Skeletal muscle satellite cell (primary cell): ENCODE results near the gene SCUBE1.

ENCODE experiments used
- H3K27me3 ChIP-seq: 2 replicates; pipeline ENCODE4 v1.7.0; 2013; ENCODE audit warnings: low read length; ENCODE audit not compliant: control insufficient read depth, insufficient read depth
- H3K36me3 ChIP-seq: 2 replicates; pipeline ENCODE4 v1.7.0; 2013; ENCODE audit warnings: mild to moderate bottlenecking, control low read depth, low read length; ENCODE audit not compliant: insufficient read depth
- H3K4me1 ChIP-seq: 2 replicates; pipeline ENCODE4 v1.7.0; 2013; ENCODE audit warnings: low read length; ENCODE audit not compliant: control insufficient read depth, insufficient read depth
- H3K4me2 ChIP-seq: 2 replicates; pipeline ENCODE4 v1.7.0; 2013; ENCODE audit warnings: mild to moderate bottlenecking, low read length
- H3K4me3 ChIP-seq: 2 replicates; pipeline ENCODE4 v1.7.0; 2013; ENCODE audit warnings: low read length
- H3K9ac ChIP-seq: 2 replicates; pipeline ENCODE4 v1.7.0; 2013; ENCODE audit warnings: mild to moderate bottlenecking, low read depth, low read length, moderate library complexity
- H3K9me3 ChIP-seq: replicated peaks from 2 replicates; pipeline ENCODE4 v1.7.0; 2013; ENCODE audit warnings: mild to moderate bottlenecking, control low read depth, low read length

Gene SCUBE1

GRCh38 chr22:43297270-43298061 is 45.7 kb downstream of the SCUBE1 start:
- no peak overlapping the region for H3K4me2 ChIP-seq
- H3K36me3 ChIP-seq = no peaks in the 10 kb centered on the region
- no peak overlapping the region for H3K9ac ChIP-seq
- no peak overlapping the region for H3K4me3 ChIP-seq
- H3K4me1 ChIP-seq = peaks cover 13% of the 10 kb centered on the region
- H3K27me3 ChIP-seq = peaks cover 62% of the 10 kb centered on the region
- no peaks in the 10 kb centered on the region for H3K9me3 ChIP-seq

DNA sequence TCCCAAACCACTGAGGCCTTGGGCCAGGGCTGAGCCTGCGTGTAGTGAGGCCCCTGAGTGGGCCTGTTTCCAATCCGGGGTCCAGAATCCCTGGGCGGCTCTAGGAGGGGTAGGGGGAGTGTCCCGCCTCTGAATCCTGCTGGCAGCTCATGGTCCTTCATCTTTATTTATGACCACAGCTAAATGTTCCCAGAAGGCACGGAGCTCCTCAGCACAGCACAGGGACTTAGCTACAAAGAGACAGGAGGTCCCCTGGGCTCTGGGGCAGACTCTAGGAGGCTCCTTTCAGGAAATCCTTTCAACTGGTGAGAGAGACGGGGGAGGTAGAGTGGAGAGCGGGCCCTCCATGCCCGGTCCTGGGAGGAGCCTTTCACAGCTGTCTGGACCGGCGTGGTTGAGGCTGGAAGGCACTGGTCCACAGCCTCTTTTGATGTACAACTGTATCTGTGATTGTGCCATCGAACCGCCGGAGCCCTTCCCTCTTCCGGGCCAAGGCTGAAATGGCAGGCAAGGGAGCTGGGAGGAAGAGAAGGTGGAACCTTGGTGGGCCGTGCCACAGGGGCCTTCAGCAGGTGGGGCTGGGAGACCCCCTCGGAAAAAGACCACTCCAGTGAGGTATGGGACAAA is 46.8 kb downstream of the SCUBE1 start:
- Histone ChIP-seq H3K9ac (no peak overlapping the region), H3K4me1 (peaks cover 5% of the 10 kb centered on the region), H3K9me3 (no peaks in the 10 kb centered on the region), H3K4me2 (no peak overlapping the region), H3K4me3 (no peak overlapping the region), H3K36me3 (no peaks in the 10 kb centered on the region), H3K27me3 (peaks cover 63% of the 10 kb centered on the region)

DNA sequence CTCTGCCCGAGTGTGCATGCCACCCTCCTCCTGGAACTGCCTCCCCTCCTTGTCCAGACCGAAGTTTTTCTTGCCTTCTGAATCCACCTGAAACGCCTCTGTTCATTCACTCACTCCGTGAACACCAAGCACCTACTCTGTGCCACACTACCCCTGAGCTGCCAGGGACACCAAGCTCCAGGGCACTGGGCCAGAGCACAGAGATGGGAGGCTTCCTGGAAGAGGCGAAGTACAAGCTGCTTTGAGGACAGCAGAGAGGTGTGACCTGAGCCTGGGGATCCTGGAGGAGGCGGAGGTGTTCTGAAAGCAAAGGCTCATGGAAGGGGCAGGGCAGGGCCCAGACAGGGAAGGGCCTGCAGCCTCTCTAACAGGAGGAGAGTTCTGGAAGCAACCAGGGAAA is 47.5 kb downstream of the SCUBE1 start:
- Histone ChIP-seq H3K27me3 (peaks cover 63% of the 10 kb centered on the region), H3K9me3 (no peaks in the 10 kb centered on the region), H3K4me2 (no peak overlapping the region), H3K36me3 (no peaks in the 10 kb centered on the region), H3K4me3 (no peak overlapping the region), H3K9ac (no peak overlapping the region), H3K4me1 (no peaks in the 10 kb centered on the region)

- Histone ChIP-seq H3K4me3 (no peak overlapping the region), H3K4me2 (no peak overlapping the region), H3K36me3 (no peaks in the 10 kb centered on the region), H3K9ac (no peak overlapping the region), H3K27me3 (peaks cover 63% of the 10 kb centered on the region), H3K4me1 (no peaks in the 10 kb centered on the region), H3K9me3 (no peaks in the 10 kb centered on the region)
These were observed 48.0 kb downstream of the SCUBE1 start for GRCh38 chr22:43295173-43295572.

GRCh38 chr22:43293655-43294392 is 49.3 kb downstream of the SCUBE1 start:
- H3K36me3 ChIP-seq = no peaks in the 10 kb centered on the region
- no peak overlapping the region for H3K4me2 ChIP-seq
- peaks cover 74% of the 10 kb centered on the region for H3K27me3 ChIP-seq
- H3K4me3 ChIP-seq = no peak overlapping the region
- no peaks in the 10 kb centered on the region for H3K4me1 ChIP-seq
- H3K9ac ChIP-seq = no peak overlapping the region
- H3K9me3 ChIP-seq = no peaks in the 10 kb centered on the region

GRCh38 chr22:43293259-43293654 is 49.9 kb downstream of the SCUBE1 start:
- no peak overlapping the region for H3K4me2 ChIP-seq
- H3K4me1 ChIP-seq = no peaks in the 10 kb centered on the region
- no peaks in the 10 kb centered on the region for H3K36me3 ChIP-seq
- no peak overlapping the region for H3K9ac ChIP-seq
- H3K9me3 ChIP-seq = no peaks in the 10 kb centered on the region
- H3K27me3 ChIP-seq = peaks cover 79% of the 10 kb centered on the region
- H3K4me3 ChIP-seq = no peak overlapping the region

DNA sequence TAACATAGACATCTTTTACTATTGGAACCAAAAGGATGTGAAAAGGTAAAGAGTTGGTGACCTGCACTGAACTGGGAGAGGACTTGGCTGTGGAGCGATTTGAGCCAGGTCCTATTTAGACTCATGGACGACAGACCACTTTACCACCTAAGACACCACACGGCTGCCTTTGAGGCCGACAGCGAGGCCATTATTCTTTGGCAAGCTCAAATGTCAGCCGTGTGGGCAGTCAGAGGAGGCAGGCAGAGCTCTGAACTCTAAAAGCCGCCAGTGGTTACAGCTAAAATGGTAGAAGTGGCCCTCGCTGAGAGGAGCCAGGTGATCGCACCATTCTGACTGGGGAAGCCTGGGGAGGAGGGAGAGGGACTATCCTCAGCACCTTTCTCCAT is 50.5 kb downstream of the SCUBE1 start:
- Histone ChIP-seq H3K9me3 (no peaks in the 10 kb centered on the region), H3K9ac (no peak overlapping the region), H3K36me3 (no peaks in the 10 kb centered on the region), H3K4me2 (no peak overlapping the region), H3K4me3 (no peak overlapping the region), H3K4me1 (no peaks in the 10 kb centered on the region), H3K27me3 (peaks cover 79% of the 10 kb centered on the region)

DNA sequence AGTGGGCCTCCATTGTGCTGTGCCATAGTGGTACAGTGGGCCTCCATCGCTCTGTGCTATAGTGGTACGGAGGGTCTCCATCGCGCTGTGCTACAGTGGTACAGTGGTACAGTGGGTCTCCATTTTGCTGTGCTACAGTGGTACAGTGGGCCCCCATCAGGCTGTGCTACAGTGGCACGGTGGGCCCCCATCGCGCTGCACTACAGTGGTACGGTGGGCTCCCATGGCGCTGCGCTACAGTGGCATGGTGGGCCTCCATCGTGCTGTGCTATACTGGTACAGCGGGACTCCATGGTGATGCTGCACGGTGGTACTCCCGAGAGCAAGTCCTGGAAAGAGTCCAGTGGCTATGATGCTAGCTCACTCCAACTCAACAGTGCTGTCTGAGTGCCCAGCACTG is 51.8 kb downstream of the SCUBE1 start:
- no peak overlapping the region for H3K4me3 ChIP-seq
- H3K4me2 ChIP-seq = no peak overlapping the region
- H3K4me1 ChIP-seq = no peaks in the 10 kb centered on the region
- no peaks in the 10 kb centered on the region for H3K9me3 ChIP-seq
- peaks cover 81% of the 10 kb centered on the region for H3K27me3 ChIP-seq
- H3K9ac ChIP-seq = no peak overlapping the region
- H3K36me3 ChIP-seq = no peaks in the 10 kb centered on the region

DNA sequence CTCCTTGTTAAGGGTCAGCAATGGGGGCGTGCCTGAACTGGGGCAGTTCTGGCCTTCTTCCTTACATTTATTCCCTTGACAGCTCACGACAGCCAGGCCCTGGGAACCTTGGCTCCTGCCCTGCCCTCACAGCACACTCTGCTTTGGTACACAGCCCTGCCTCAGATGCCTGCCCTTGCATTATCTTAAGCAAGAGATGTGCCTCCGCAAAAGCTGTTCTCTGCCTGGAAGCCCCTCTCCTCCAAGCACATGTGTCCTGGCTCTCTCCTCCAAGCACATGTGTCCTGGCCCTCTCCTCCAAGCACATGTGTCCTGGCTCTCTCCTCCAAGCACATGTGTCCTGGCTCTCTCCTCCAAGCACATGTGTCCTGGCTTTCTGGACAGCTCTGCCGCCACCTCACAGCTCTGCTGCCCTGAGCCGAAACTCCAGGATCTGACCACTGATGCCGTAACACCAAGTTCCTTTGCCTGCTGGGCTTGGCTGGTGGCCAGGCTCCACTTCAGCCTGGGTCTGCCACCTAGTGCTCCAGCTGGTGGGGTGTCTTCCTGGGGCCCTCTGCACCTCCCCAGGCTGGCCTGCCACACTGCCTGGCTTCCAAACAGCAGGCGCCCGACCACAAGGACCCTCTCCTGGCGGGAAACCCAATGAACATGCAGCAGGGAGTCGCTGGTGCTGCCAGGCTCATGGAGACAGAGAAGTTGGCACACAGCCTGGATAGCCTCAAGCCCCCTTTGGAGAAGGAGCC is 53.0 kb downstream of the SCUBE1 start:
- H3K27me3 ChIP-seq = peaks cover 74% of the 10 kb centered on the region
- H3K36me3 ChIP-seq = no peaks in the 10 kb centered on the region
- H3K4me2 ChIP-seq = peak overlapping the region; percentile 57
- H3K9ac ChIP-seq = no peak overlapping the region
- H3K4me3 ChIP-seq = no peak overlapping the region
- H3K4me1 ChIP-seq = no peaks in the 10 kb centered on the region
- H3K9me3 ChIP-seq = no peaks in the 10 kb centered on the region

DNA sequence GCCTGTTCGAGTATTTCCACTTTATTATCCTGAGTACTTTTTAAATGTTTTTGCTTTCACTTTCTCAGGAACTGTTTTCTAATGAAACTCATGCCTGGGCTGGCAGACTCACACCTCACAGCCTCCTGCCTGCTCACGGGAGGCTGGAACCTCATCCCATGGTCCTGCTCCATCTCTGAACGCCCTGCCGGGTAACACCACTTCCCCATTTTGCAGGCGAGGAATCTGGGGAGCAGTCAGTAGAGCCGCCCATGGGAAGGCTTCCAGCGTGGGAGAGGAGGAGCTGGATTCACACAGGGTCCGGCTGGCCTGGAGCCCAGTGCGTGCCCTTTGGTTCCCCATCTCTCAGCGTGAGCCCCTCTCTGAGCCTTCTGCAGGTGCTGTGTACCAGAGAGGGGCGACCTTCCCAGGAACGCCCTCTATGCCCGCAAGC is 53.6 kb downstream of the SCUBE1 start:
- Histone ChIP-seq H3K36me3 (no peaks in the 10 kb centered on the region), H3K9ac (no peak overlapping the region), H3K27me3 (peaks cover 72% of the 10 kb centered on the region), H3K4me3 (peak overlapping the region; percentile 41), H3K4me1 (no peaks in the 10 kb centered on the region), H3K4me2 (peak overlapping the region; percentile 57), H3K9me3 (no peaks in the 10 kb centered on the region)

DNA sequence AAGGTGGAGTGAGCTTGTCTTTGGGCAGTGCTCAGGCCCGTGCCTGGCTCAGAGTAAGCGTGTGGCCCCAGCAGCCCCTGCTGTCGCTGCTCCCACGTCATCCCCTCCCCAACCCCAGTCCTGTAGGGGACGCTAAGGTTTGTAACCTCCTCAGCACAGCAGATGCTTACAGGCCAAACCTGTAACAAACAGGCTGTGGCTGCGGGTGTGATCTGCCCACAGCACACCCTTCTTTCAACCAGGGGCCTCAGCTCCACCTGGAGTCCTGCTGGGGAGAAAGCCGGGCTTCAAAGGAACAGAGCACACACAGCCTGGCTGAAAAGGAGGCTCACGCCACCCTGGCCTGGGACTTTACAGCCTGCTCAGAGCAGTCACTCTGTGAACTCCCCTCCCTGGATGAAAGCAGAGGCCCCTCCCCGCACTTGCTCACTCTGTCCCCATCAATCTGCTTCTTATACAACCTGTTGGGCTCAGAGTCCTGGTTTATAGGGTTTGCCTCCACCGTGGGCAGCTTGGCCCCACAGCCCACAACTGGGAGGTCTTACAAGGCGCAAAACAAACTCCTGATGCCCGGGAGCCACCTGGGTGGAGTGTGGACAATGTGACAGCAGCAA is 54.3 kb downstream of the SCUBE1 start:
- peak overlapping the region; percentile 57 for H3K4me2 ChIP-seq
- H3K4me3 ChIP-seq = peak overlapping the region; percentile 41
- H3K36me3 ChIP-seq = no peaks in the 10 kb centered on the region
- H3K4me1 ChIP-seq = no peaks in the 10 kb centered on the region
- peaks cover 71% of the 10 kb centered on the region for H3K27me3 ChIP-seq
- H3K9me3 ChIP-seq = no peaks in the 10 kb centered on the region
- no peak overlapping the region for H3K9ac ChIP-seq
